ENCODE data around the gene CAPG.
A peak's percentile ranks its signal among the peaks of the same experiment; 100 is the strongest.

CAPG gene

GRCh38 chr2:85438201-85439024 is 28.2 kb upstream of the CAPG start:
- H3K4me3 ChIP-seq (replicated peaks in 1 of 2; ENCODE audit: low read depth in 2 of 2, low read length in 2 of 2), result peak overlapping the region in 1 of 2 donors; percentile 37
- peak in 1 of 2 donors; percentile 9 for DNase-seq (ENCODE audit: low read depth in 2 of 2)
- no peak for TF ChIP-seq CTCF (IDR thresholded peaks at IDR 0.05; ENCODE audit: low read depth, low read length)

DNA sequence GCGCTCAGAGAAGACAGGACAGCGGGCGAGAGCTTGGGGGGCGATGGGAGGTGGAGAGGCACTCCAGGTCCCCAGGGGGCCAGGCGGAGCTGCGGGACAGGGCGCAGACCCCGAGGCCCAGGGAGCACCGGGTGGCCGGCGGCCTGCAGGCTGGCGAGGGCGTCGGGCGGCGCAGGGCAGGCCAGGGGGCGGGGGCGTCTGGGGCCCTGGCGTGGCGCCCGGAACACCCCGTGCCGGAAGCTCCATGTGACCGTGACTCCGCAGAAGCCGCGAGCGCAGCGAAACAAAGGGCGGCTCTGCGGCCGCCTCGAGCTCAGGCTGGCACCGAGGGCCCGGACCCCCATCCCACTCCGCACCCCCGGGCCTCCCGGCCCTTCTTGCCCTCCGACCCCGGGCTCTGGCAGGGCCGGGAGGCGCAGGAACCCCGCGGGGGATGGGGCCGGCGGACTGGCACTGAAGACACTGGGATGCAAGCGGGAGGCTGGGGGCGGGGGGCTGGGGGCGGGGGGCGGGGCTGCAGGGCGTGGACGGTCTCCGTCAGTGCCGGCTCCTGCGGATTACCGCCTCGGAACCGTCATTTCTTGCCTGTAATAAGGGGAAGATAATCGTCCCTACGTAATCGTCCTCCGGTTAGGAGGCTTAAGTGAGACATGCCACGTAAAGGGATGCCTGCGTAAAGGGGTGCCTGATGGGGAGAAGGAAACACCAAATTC is 27.5 kb upstream of the CAPG start:
- TF ChIP-seq CTCF (IDR thresholded peaks at IDR 0.05; ENCODE audit: low read depth, low read length), result no peak
- peak overlapping the region in 1 of 2 donors; percentile 37 for H3K4me3 ChIP-seq (replicated peaks in 1 of 2; ENCODE audit: low read depth in 2 of 2, low read length in 2 of 2)
- peak; percentile 84 to 93 for DNase-seq (ENCODE audit: low read depth in 2 of 2)

- TF ChIP-seq CTCF (IDR thresholded peaks at IDR 0.05; ENCODE audit: low read depth, low read length), result no peak
- H3K4me3 ChIP-seq (replicated peaks in 1 of 2; ENCODE audit: low read depth in 2 of 2, low read length in 2 of 2), result no peak overlapping the region
- no peak for DNase-seq (ENCODE audit: low read depth in 2 of 2)
These were observed 26.8 kb upstream of the CAPG start for GRCh38 chr2:85436836-85437487.

- TF ChIP-seq CTCF (IDR thresholded peaks at IDR 0.05; ENCODE audit: low read depth, low read length), result no peak
- DNase-seq (ENCODE audit: low read depth in 2 of 2), result no peak
- H3K4me3 ChIP-seq (replicated peaks in 1 of 2; ENCODE audit: low read depth in 2 of 2, low read length in 2 of 2), result no peak overlapping the region
These were observed 26.0 kb upstream of the CAPG start for GRCh38 chr2:85435981-85436835.

DNA sequence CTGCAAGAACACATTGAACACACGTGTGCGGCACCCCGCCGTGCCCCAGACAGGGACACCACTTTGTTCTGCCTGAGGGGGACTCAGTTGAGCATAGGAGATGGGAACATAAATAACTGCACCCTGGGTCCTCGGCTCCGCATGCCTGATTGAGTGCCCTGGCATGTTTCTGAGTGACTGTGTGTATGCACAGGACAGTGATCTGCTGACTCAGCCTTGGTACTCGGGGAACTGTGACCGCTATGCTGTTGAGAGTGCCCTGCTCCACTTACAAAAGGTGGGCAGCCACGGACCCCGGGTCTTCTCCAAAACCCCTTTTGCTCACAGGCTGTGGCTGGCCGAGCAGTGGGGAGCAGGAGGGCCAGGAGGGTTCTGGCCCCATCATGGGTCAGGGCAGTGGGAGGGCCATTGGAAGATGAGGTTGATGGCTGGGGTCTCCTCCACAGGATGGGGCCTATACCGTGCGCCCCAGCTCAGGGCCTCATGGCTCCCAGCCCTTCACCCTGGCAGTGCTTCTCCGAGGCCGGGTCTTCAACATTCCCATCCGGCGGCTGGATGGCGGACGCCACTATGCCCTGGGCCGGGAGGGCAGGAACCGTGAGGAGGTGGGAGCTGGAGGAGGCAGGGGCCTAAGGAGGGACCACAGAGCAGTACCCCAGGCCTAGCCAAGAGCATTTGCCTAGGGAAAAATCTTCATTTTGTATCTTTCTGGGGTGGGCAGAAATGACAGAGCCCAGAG is 25.2 kb upstream of the CAPG start:
- no peak overlapping the region for H3K4me3 ChIP-seq (replicated peaks in 1 of 2; ENCODE audit: low read depth in 2 of 2, low read length in 2 of 2)
- no peak for DNase-seq (ENCODE audit: low read depth in 2 of 2)
- TF ChIP-seq CTCF (IDR thresholded peaks at IDR 0.05; ENCODE audit: low read depth, low read length), result no peak
